NT2/D1 (cell line): ENCODE data around the gene USP44.

ENCODE experiments used
- SUZ12 ChIP-seq: IDR thresholded peaks from 2 replicates; pipeline ENCODE4 v1.6.1; 2011; ENCODE audit not compliant: insufficient read length, insufficient read depth; ENCODE audit errors: extremely low read depth
- YY1 ChIP-seq: IDR thresholded peaks from 2 replicates; pipeline ENCODE4 v1.6.1; 2011; ENCODE audit not compliant: insufficient read length, insufficient read depth
- ZNF274 ChIP-seq: IDR thresholded peaks from 2 replicates; pipeline ENCODE4 v1.6.1; 2011; ENCODE audit warnings: mild to moderate bottlenecking, low read depth, low read length

DNA sequence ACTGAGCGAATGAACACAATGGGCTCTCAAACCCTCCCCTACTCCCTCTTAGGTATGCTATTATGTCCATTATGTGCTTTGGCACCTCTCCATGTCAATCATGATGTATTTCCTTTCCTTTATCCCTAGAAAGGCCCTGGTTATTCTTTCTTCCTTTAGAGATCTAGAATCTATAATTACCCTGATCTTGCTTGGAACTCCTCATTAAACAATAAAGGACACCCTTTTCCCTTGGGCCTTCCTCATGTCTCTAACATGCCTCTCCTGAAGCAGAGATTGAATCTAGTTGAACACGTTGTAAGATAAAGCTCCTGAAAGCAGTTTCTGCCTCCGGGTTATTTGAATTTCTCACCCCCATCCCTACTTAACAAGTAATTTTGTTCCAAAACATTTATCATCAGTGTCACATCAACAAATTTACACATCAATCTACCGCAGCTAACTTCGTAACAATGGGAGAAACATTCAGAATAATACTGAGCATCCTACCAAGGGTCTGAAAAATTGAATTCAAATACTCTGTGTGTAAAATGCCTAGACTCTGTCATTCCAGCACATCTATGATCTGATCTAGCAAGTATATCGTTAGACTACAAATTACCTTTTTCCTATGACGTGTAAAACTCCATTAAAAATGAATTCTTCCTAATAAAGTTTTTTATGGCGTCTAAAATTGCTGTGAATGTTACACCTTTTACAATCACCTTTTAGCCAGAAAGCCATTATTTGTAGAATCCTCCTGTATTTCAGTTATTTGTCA, 5.4 kb downstream of the USP44 start:
- TF ChIP-seq ZNF274 (no peak), YY1 (no peak), SUZ12 (no peak)
